Thyroid gland (tissue), 4 donors: ENCODE measurements around the gene FLT3.

Experiments
- POLR2A ChIP-seq, 2 donors: fragments of 450-650 bp; IDR thresholded peaks; one replicate each; pipeline ENCODE4 v1.6.1; 2017; ENCODE audit warnings: antibody characterized with exemption in 2 of 2, mild to moderate bottlenecking in 2 of 2, moderate library complexity in 1 of 2
- TF ChIP-seq, protein P1 (sequence below), 6 experiments: fragments of 200-600 bp in 3 of 6; fragments of 450-650 bp in 3 of 6; sonication (generic) in 3 of 6; IDR thresholded peaks; one replicate each; pipeline ENCODE4 v1.5.1; 2016 to 2019; ENCODE audit warnings: antibody characterized with exemption in 6 of 6, mild to moderate bottlenecking in 2 of 6, inconsistent platforms in 1 of 6, moderate library complexity in 1 of 6

DNA sequence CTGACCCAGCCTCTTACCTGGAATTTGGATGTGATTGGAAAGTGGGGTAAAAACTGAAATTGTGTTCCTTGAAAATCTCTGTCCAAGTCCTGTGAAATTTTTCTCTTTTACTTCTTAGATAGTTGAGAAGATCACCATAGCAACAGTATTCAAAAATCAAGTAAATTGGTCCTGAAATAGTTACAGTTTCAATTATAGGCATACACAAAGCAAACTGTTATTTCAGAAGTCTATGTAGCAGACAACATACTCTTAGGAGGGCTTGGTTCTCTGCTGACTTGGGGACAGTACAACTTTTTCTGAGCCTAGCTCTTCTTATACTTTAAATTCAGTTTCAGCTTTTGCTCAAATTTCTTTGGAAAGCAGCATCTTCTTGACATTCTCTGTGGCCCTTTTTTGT lies 73.3 kb downstream of the FLT3 start:
- TF ChIP-seq POLR2A (IDR thresholded peaks at IDR 0.05): no peak
- TF ChIP-seq, protein P1, sequence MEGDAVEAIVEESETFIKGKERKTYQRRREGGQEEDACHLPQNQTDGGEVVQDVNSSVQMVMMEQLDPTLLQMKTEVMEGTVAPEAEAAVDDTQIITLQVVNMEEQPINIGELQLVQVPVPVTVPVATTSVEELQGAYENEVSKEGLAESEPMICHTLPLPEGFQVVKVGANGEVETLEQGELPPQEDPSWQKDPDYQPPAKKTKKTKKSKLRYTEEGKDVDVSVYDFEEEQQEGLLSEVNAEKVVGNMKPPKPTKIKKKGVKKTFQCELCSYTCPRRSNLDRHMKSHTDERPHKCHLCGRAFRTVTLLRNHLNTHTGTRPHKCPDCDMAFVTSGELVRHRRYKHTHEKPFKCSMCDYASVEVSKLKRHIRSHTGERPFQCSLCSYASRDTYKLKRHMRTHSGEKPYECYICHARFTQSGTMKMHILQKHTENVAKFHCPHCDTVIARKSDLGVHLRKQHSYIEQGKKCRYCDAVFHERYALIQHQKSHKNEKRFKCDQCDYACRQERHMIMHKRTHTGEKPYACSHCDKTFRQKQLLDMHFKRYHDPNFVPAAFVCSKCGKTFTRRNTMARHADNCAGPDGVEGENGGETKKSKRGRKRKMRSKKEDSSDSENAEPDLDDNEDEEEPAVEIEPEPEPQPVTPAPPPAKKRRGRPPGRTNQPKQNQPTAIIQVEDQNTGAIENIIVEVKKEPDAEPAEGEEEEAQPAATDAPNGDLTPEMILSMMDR (IDR thresholded peaks at IDR 0.05): no peak
